Neutrophil (primary cell): ENCODE measurements around the gene CALN1.

Experiments
- H3K27ac ChIP-seq: fragments of 200-600 bp; sonication (generic); 2 replicates; pipeline ENCODE4 v1.5.1; 2016; ENCODE audit warnings: mild to moderate bottlenecking, moderate library complexity
- H3K27me3 ChIP-seq: fragments of 200-600 bp; sonication (generic); 2 replicates; pipeline ENCODE4 v1.6.0; 2016; ENCODE audit warnings: mild to moderate bottlenecking
- H3K36me3 ChIP-seq: fragments of 200-600 bp; sonication (generic); 2 replicates; pipeline ENCODE4 v1.5.1; 2017
- H3K4me1 ChIP-seq, 2 experiments: fragments of 200-600 bp in 1 of 2; sonication (generic) in 1 of 2; 1 replicate in 1 of 2; 2 replicates in 1 of 2; pipeline versions ENCODE4 v1.5.1 to v1.6.1; 2013 to 2016; ENCODE audit warnings: low read depth in 1 of 2, low read length in 1 of 2, mild to moderate bottlenecking in 1 of 2, moderate library complexity in 1 of 2; ENCODE audit not compliant: control insufficient read depth in 1 of 2, insufficient read depth in 1 of 2
- H3K4me3 ChIP-seq, 2 experiments: fragments of 200-600 bp in 1 of 2; sonication (generic) in 1 of 2; 1 replicate in 1 of 2; 2 replicates in 1 of 2; pipeline ENCODE4 v1.5.1; 2013 to 2016; ENCODE audit warnings: low read depth in 1 of 2, low read length in 1 of 2, mild to moderate bottlenecking in 1 of 2, moderate library complexity in 1 of 2
- H3K9me3 ChIP-seq: fragments of 200-600 bp; sonication (generic); 2 replicates; pipeline ENCODE4 v1.5.1; 2016
- TF ChIP-seq, protein P1 (sequence below): fragments of 200-600 bp; sonication (generic); IDR thresholded peaks from 2 replicates; pipeline ENCODE4 v1.5.1; 2016; ENCODE audit warnings: antibody characterized with exemption

Gene CALN1

DNA sequence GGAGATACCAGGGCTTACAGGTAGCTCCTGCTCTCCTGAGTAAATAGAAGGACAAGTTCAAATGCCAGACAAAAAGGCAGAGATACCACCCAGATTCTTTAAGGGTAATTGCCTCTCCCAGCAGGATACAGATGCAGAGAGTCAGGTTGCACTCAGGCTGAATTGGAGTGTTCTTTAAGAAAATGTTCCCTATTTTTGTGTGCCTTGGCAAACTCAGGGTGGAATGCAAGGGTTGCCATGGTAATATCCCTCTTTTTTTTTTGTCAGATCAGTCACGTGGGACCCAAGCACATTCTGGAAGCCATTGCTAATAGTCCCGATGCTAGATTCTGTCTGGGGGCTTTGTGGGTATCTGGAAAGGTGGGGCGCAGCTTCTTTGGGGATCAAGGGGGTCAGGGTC lies 628.0 kb downstream of the CALN1 start:
- Histone ChIP-seq H3K36me3 (no peaks in the 10 kb centered on the region), H3K27ac (no peak overlapping the region), H3K9me3 (no peaks in the 10 kb centered on the region), H3K4me3 (no peak overlapping the region), H3K27me3 (no peaks in the 10 kb centered on the region), H3K4me1 (no peaks in the 10 kb centered on the region)
- TF ChIP-seq, protein P1, sequence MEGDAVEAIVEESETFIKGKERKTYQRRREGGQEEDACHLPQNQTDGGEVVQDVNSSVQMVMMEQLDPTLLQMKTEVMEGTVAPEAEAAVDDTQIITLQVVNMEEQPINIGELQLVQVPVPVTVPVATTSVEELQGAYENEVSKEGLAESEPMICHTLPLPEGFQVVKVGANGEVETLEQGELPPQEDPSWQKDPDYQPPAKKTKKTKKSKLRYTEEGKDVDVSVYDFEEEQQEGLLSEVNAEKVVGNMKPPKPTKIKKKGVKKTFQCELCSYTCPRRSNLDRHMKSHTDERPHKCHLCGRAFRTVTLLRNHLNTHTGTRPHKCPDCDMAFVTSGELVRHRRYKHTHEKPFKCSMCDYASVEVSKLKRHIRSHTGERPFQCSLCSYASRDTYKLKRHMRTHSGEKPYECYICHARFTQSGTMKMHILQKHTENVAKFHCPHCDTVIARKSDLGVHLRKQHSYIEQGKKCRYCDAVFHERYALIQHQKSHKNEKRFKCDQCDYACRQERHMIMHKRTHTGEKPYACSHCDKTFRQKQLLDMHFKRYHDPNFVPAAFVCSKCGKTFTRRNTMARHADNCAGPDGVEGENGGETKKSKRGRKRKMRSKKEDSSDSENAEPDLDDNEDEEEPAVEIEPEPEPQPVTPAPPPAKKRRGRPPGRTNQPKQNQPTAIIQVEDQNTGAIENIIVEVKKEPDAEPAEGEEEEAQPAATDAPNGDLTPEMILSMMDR, result no peak

DNA sequence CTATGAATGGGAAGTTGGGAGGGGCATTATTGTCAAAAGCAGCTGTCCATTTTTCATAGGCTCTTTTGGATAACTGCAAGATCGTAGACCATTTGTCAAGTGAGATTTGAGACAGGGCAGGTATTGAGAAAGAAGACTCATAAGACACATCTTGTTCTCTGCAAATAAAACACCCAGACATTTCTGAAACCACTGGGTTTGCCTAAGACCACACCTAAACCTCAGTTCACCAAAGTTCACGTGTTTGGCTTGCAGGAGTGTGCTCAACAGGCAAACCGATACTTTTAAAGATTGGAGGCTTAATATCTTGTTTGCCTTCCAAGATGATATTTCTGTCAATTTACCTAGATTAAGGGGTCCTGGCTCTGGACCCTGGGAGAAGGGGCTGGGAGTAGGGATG lies 628.4 kb downstream of the CALN1 start:
- Histone ChIP-seq H3K27me3 (no peaks in the 10 kb centered on the region), H3K36me3 (no peaks in the 10 kb centered on the region), H3K9me3 (no peaks in the 10 kb centered on the region), H3K4me1 (no peaks in the 10 kb centered on the region), H3K4me3 (no peak overlapping the region), H3K27ac (no peak overlapping the region)
- TF ChIP-seq, protein P1, result no peak

DNA sequence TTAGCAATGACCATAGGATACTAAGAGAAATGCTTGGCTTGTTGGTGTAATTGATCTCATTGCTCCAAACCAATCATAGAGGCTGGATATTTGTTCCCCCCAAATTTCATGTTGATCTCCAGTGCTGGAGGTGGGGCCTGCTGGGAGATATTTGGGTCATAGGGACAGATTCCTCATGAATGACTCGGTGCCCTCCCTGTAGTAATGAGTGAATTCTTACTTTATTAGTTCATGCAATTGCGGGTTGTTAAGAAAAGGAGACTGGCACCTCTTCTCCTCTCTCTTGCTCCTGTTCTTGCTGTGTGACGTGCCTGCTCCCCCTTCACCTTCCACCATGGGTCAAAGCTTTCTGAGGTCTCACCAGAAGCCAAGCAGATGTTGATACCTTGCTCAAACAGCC lies 630.1 kb downstream of the CALN1 start:
- TF ChIP-seq, protein P1, result no peak
- no peaks in the 10 kb centered on the region for H3K27me3 ChIP-seq
- H3K4me3 ChIP-seq, result no peak overlapping the region
- no peaks in the 10 kb centered on the region for H3K4me1 ChIP-seq
- H3K36me3 ChIP-seq, result no peaks in the 10 kb centered on the region
- H3K27ac ChIP-seq, result no peak overlapping the region
- no peaks in the 10 kb centered on the region for H3K9me3 ChIP-seq

DNA sequence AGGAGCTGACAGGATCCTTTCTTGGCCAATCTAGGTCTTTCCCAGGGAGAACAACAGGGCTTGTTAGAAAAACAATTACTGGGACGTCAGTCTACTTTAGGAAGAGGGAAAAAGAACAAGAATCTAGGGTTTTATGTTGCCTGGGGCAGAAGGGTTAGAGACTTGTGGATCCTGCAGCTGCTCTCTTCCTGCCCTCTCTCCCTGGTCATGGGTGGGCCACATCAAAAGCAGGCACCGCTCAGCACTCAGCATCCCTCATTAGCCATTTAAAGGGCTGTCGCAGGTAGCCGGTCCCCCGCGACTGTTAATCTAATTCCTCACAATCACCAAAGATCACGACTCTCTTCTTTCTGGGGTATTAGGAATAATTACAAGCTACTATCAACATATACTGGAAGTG lies 631.9 kb downstream of the CALN1 start:
- Histone ChIP-seq H3K27me3 (no peaks in the 10 kb centered on the region), H3K4me1 (no peaks in the 10 kb centered on the region), H3K4me3 (no peak overlapping the region), H3K27ac (no peak overlapping the region), H3K9me3 (no peaks in the 10 kb centered on the region), H3K36me3 (no peaks in the 10 kb centered on the region)
- TF ChIP-seq, protein P1, result no peak

DNA sequence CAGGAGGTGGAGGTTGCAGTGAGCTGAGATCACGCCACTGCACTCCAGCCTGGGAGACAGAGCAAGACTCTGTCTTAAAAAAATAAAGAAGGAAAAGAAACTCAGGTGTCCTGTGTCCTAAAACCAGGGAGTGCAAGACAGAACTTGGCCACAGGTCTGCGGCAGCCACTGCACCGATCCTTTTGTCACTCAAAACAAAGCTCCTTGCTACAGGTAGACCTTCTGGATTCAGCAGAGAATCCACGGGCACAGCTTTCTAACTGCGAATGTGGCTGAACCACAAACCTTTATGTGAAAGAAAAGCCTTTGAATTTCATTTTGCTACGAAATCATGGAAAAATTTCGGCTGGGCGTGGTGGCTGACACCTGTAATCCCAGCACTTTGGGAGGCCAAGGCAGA lies 634.9 kb downstream of the CALN1 start:
- Histone ChIP-seq H3K4me1 (no peaks in the 10 kb centered on the region), H3K9me3 (no peaks in the 10 kb centered on the region), H3K27ac (no peak overlapping the region), H3K27me3 (no peaks in the 10 kb centered on the region), H3K4me3 (no peak overlapping the region), H3K36me3 (no peaks in the 10 kb centered on the region)
- TF ChIP-seq, protein P1, result no peak

DNA sequence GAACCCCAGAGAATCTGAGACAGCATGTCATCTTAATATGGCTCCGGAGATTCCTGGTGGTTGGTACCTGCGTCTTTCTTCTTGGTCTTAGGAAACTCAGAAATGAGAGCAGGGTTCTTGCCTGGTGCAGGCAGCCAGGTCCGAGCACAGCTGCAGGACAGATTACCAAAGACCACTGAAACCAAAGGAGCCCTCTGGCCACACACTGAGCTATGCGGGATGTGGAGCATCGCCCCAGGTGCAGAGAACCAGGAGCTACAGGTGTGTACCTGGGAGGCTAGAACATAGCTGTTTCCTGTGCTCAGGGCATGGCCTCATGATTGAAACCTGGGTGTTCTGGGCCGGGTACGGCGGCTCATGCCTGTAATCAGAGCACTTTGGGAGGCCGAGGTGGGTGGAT lies 635.4 kb downstream of the CALN1 start:
- H3K4me1 ChIP-seq, result no peaks in the 10 kb centered on the region
- TF ChIP-seq, protein P1, result no peak

More for the DNA sequence above, 635.4 kb downstream of the CALN1 start:
- H3K27ac ChIP-seq, result no peak overlapping the region
- H3K4me3 ChIP-seq, result no peak overlapping the region
- H3K27me3 ChIP-seq, result no peaks in the 10 kb centered on the region
- H3K36me3 ChIP-seq, result no peaks in the 10 kb centered on the region
- H3K9me3 ChIP-seq, result no peaks in the 10 kb centered on the region
